GM23338 (cell line): ENCODE data around the gene MACF1. TPM values are rescaled to one million over a fixed set of nuclear protein-coding genes. Genes with fewer than 3 reads are reported as not detected.

Source experiments
- ATAC-seq: fragments of 200-7000 bp; cut with Tn5 transposase; 3 replicates; pipeline ENCODE4 v1.9.1; 2020
- DNase-seq: peaks from one replicate; pipeline ENCODE4 v3.0.0-alpha.2; 2015; ENCODE audit warnings: low spot score
- H2AFZ ChIP-seq: fragments of 200-600 bp; sonication (generic); 2 replicates; pipeline ENCODE4 v1.8.0; 2016; ENCODE audit warnings: antibody characterized with exemption, mild to moderate bottlenecking, moderate library complexity
- H3F3A ChIP-seq: fragments of 200-600 bp; sonication (generic); replicated peaks from 2 replicates; pipeline ENCODE4 v1.8.0; 2017; ENCODE audit warnings: antibody characterized with exemption, mixed run types, low read depth
- H3K27ac ChIP-seq: fragments of 200-600 bp; sonication (generic); 2 replicates; pipeline ENCODE4 v1.6.1; 2016; ENCODE audit warnings: low read depth
- H3K27me3 ChIP-seq: fragments of 200-600 bp; sonication (generic); 2 replicates; pipeline ENCODE4 v1.8.0; 2016; ENCODE audit warnings: mild to moderate bottlenecking, mixed run types, moderate library complexity; ENCODE audit not compliant: insufficient read depth
- H3K36me3 ChIP-seq: fragments of 200-600 bp; sonication (generic); 2 replicates; pipeline ENCODE4 v1.8.0; 2016; ENCODE audit warnings: mild to moderate bottlenecking; ENCODE audit not compliant: insufficient read depth
- H3K4me1 ChIP-seq: fragments of 200-600 bp; sonication (generic); 2 replicates; pipeline ENCODE4 v1.8.0; 2016; ENCODE audit warnings: mild to moderate bottlenecking, moderate library complexity; ENCODE audit not compliant: insufficient read depth
- H3K4me2 ChIP-seq: fragments of 200-600 bp; sonication (generic); 2 replicates; pipeline ENCODE4 v1.7.1; 2017; ENCODE audit warnings: mixed run types
- H3K4me3 ChIP-seq: fragments of 200-600 bp; sonication (generic); 2 replicates; pipeline ENCODE4 v1.6.1; 2016; ENCODE audit warnings: mixed run types
- H3K79me2 ChIP-seq: fragments of 200-600 bp; sonication (generic); replicated peaks from 2 replicates; pipeline ENCODE4 v1.8.0; 2017; ENCODE audit warnings: mild to moderate bottlenecking; ENCODE audit not compliant: insufficient read depth
- H3K9me2 ChIP-seq: fragments of 200-600 bp; sonication (generic); 2 replicates; pipeline ENCODE4 v1.8.0; 2017; ENCODE audit not compliant: insufficient read depth
- H4K20me1 ChIP-seq: fragments of 200-600 bp; sonication (generic); replicated peaks from 2 replicates; pipeline ENCODE4 v1.8.0; 2017; ENCODE audit warnings: mild to moderate bottlenecking; ENCODE audit not compliant: insufficient read depth
- H3K27ac Mint-ChIP-seq: 2 replicates; pipeline ENCODE4 v1.8.0; 2020; ENCODE audit warnings: inconsistent platforms, mild to moderate bottlenecking, moderate library complexity, mixed read lengths
- H3K27me3 Mint-ChIP-seq: 3 replicates; pipeline ENCODE4 v1.8.0; 2022; ENCODE audit warnings: low read depth, mild to moderate bottlenecking, moderate library complexity, mixed read lengths, inconsistent platforms; ENCODE audit not compliant: insufficient read depth, poor library complexity
- H3K36me3 Mint-ChIP-seq: 3 replicates; pipeline ENCODE4 v1.8.0; 2021; ENCODE audit warnings: low read depth, mild to moderate bottlenecking, inconsistent platforms, moderate library complexity, mixed read lengths
- H3K4me1 Mint-ChIP-seq: 3 replicates; pipeline ENCODE4 v1.8.0; 2020; ENCODE audit warnings: mild to moderate bottlenecking, inconsistent platforms, mixed read lengths
- H3K4me3 Mint-ChIP-seq: 3 replicates; pipeline ENCODE4 v1.8.0; 2021; ENCODE audit warnings: moderate library complexity, mild to moderate bottlenecking, inconsistent platforms, mixed read lengths
- H3K9me3 Mint-ChIP-seq: 3 replicates; pipeline ENCODE4 v1.8.0; 2020; ENCODE audit warnings: moderate library complexity, mild to moderate bottlenecking, inconsistent platforms, mixed read lengths
- EZH2phosphoT487 ChIP-seq: fragments of 200-600 bp; sonication (generic); IDR thresholded peaks from one replicate; pipeline ENCODE4 v1.8.1; 2018; ENCODE audit warnings: antibody characterized with exemption; ENCODE audit not compliant: unreplicated experiment
- JUNB ChIP-seq: IDR thresholded peaks from one replicate; pipeline ENCODE4 v1.6.1; 2016; ENCODE audit warnings: antibody characterized with exemption; ENCODE audit not compliant: unreplicated experiment
- NANOG ChIP-seq: IDR thresholded peaks from 2 replicates; pipeline ENCODE4 v1.6.1; 2016; ENCODE audit warnings: antibody characterized with exemption, borderline replicate concordance
- POLR2AphosphoS5 ChIP-seq: IDR thresholded peaks from 2 replicates; pipeline ENCODE4 v1.6.1; 2016; ENCODE audit warnings: antibody characterized with exemption, low read depth
- STAT1 ChIP-seq: IDR thresholded peaks from one replicate; pipeline ENCODE4 v1.6.1; 2016; ENCODE audit warnings: antibody characterized with exemption; ENCODE audit not compliant: unreplicated experiment
- ZNF114 ChIP-seq: fragments of 250-450 bp; sonication (Bioruptor Pico); IDR thresholded peaks from 2 replicates; pipeline ENCODE4 v1.5.0; 2020; ENCODE audit warnings: mild to moderate bottlenecking, moderate library complexity
- ZNF331 ChIP-seq: fragments of 250-450 bp; sonication (Bioruptor Pico); IDR thresholded peaks from 2 replicates; pipeline ENCODE4 v1.5.0; 2020; ENCODE audit warnings: low read depth, mild to moderate bottlenecking, moderate library complexity
- ZNF462 ChIP-seq: fragments of 250-450 bp; sonication (Bioruptor Pico); IDR thresholded peaks from 2 replicates; pipeline ENCODE4 v1.5.0; 2020; ENCODE audit warnings: mild to moderate bottlenecking, moderate library complexity
- polyA plus RNA-seq: library from polyadenylated mRNA; unstranded; fragments of >200 nt; fragmentation: Nextera tagmentation; extraction: Ambion mirVana; gene quantifications from 2 replicates; pipeline ENCODE4 v1.2.1, GENCODE V29; 2016
- total RNA-seq: library from RNA; depleted of rRNA; stranded (reverse); fragments of >200 nt; shearing (Covaris generic); gene quantifications from 2 replicates; pipeline ENCODE4 v1.2.3, GENCODE V29; 2014
- TF ChIP-seq, protein P1 (sequence below), 2 experiments: fragments of 200-600 bp in 1 of 2; sonication (generic) in 1 of 2; conservative IDR thresholded peaks; 2 replicates each; pipeline versions ENCODE4 v1.5.1 to v1.6.1; 2016 to 2017; ENCODE audit warnings: antibody characterized with exemption in 2 of 2, low read depth in 2 of 2, mild to moderate bottlenecking in 2 of 2, moderate library complexity in 1 of 2
- TF ChIP-seq, protein P2 (sequence below): IDR thresholded peaks from 2 replicates; pipeline ENCODE4 v1.6.1; 2016; ENCODE audit warnings: antibody characterized with exemption
- TF ChIP-seq, protein P3 (sequence below): IDR thresholded peaks from one replicate; pipeline ENCODE4 v1.6.1; 2018; ENCODE audit warnings: antibody characterized with exemption; ENCODE audit not compliant: unreplicated experiment

Gene MACF1
- total and polyA plus RNA-seq, 2 experiments from 2014 or later: 104 to 399 TPM

- TF ChIP-seq, protein P1, sequence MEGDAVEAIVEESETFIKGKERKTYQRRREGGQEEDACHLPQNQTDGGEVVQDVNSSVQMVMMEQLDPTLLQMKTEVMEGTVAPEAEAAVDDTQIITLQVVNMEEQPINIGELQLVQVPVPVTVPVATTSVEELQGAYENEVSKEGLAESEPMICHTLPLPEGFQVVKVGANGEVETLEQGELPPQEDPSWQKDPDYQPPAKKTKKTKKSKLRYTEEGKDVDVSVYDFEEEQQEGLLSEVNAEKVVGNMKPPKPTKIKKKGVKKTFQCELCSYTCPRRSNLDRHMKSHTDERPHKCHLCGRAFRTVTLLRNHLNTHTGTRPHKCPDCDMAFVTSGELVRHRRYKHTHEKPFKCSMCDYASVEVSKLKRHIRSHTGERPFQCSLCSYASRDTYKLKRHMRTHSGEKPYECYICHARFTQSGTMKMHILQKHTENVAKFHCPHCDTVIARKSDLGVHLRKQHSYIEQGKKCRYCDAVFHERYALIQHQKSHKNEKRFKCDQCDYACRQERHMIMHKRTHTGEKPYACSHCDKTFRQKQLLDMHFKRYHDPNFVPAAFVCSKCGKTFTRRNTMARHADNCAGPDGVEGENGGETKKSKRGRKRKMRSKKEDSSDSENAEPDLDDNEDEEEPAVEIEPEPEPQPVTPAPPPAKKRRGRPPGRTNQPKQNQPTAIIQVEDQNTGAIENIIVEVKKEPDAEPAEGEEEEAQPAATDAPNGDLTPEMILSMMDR (conservative IDR thresholded peaks at IDR 0.05; ENCODE audit: low read depth in 2 of 2): no peak
These were observed 327.0 kb downstream of the MACF1 start (continued) for GRCh38 chr1:39531526-39531925.

DNA sequence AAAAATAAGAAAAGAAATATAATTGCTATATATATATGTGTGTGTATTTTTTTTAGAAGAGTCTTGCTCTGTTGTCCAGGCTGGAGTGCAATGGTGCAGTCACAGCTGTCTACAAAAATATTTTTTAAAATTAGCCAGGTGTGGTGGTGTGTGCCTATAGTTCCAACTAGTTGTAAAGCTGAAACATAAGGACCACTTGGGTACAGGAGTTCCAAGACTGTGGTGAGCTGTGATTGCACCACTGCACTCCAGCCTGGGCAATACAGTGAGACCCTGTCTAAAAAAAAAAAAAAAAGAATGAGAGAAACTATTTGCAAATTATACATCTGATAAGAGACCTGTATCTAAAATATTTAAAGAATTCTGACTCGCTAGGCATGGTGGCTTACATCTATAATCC is 328.9 kb downstream of the MACF1 start:
- no peaks in the 10 kb centered on the region for H3K36me3 ChIP-seq
- TF ChIP-seq, protein P2, sequence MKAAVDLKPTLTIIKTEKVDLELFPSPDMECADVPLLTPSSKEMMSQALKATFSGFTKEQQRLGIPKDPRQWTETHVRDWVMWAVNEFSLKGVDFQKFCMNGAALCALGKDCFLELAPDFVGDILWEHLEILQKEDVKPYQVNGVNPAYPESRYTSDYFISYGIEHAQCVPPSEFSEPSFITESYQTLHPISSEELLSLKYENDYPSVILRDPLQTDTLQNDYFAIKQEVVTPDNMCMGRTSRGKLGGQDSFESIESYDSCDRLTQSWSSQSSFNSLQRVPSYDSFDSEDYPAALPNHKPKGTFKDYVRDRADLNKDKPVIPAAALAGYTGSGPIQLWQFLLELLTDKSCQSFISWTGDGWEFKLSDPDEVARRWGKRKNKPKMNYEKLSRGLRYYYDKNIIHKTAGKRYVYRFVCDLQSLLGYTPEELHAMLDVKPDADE: no peak
- TF ChIP-seq POLR2AphosphoS5 (no peak), ZNF114 (no peak), ZNF462 (no peak), NANOG (no peak), ZNF331 (CRISPR knock-in tag) (no peak), EZH2phosphoT487 (no peak), JUNB (no peak), STAT1 (no peak)
- TF ChIP-seq, protein P3, sequence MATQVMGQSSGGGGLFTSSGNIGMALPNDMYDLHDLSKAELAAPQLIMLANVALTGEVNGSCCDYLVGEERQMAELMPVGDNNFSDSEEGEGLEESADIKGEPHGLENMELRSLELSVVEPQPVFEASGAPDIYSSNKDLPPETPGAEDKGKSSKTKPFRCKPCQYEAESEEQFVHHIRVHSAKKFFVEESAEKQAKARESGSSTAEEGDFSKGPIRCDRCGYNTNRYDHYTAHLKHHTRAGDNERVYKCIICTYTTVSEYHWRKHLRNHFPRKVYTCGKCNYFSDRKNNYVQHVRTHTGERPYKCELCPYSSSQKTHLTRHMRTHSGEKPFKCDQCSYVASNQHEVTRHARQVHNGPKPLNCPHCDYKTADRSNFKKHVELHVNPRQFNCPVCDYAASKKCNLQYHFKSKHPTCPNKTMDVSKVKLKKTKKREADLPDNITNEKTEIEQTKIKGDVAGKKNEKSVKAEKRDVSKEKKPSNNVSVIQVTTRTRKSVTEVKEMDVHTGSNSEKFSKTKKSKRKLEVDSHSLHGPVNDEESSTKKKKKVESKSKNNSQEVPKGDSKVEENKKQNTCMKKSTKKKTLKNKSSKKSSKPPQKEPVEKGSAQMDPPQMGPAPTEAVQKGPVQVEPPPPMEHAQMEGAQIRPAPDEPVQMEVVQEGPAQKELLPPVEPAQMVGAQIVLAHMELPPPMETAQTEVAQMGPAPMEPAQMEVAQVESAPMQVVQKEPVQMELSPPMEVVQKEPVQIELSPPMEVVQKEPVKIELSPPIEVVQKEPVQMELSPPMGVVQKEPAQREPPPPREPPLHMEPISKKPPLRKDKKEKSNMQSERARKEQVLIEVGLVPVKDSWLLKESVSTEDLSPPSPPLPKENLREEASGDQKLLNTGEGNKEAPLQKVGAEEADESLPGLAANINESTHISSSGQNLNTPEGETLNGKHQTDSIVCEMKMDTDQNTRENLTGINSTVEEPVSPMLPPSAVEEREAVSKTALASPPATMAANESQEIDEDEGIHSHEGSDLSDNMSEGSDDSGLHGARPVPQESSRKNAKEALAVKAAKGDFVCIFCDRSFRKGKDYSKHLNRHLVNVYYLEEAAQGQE: no peak
- TF ChIP-seq, protein P1 (conservative IDR thresholded peaks at IDR 0.05; ENCODE audit: low read depth in 2 of 2): no peak
- H2AFZ ChIP-seq: no peak overlapping the region

More for the DNA sequence above, 328.9 kb downstream of the MACF1 start:
- H3F3A ChIP-seq: no peaks in the 10 kb centered on the region
- Mint-ChIP-seq H3K27me3 (peaks cover 1% of the 10 kb centered on the region), H3K36me3 (peaks cover 11% of the 10 kb centered on the region), H3K27ac (no peak overlapping the region), H3K4me3 (no peak overlapping the region), H3K9me3 (no peaks in the 10 kb centered on the region), H3K4me1 (no peaks in the 10 kb centered on the region)
- DNase-seq: no peak
- H3K4me2 ChIP-seq: no peak overlapping the region
- no peak for ATAC-seq
- no peaks in the 10 kb centered on the region; the same call in 1 of the 2 replicates for H4K20me1 ChIP-seq
- no peaks in the 10 kb centered on the region for H3K9me2 ChIP-seq
- no peaks in the 10 kb centered on the region for H3K4me1 ChIP-seq
- H3K27me3 ChIP-seq: no peaks in the 10 kb centered on the region
- H3K79me2 ChIP-seq: no peaks in the 10 kb centered on the region
- H3K27ac ChIP-seq: no peak overlapping the region
- no peak overlapping the region for H3K4me3 ChIP-seq
